SKM-1 treated with dmso at 0.1 percent for 144 hours (cell line): ENCODE data around the gene FAM124A.
A peak's percentile ranks its signal among the peaks of the same experiment; 100 is the strongest.

Experiments
- DNase-seq: peaks from one replicate; lab custom pipeline; 2025; ENCODE audit not compliant: unreplicated experiment; lab: John Stamatoyannopoulos, UW

FAM124A gene

GRCh38 chr13:51222037-51222685 is at the start of gene FAM124A:
FAM124A (plus strand) TSS chr13:51222398; CDS start chr13:51222502, 104 bp downstream.
- DNase-seq: peak; percentile 59

DNA sequence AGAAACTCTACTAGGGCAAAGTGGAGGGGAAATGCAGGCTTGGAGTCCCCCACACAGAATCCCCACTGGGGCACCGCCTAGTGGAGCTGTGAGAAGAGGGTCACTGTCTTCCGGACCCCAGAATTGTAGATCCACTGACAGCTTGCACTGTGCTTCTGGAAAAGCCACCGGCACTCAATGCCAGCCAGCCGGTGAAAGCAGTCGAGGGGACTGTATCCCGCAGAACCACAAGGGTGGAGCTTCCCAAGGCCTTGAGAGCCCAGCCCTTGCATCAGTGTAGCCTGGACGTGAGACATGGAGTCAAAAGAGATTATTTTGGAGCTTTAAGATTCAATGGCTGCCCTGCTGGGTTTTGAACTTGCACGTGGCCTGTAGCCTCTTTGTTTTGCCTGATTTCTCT is 47.2 kb upstream of the FAM124A start:
- no peak for DNase-seq

DNA sequence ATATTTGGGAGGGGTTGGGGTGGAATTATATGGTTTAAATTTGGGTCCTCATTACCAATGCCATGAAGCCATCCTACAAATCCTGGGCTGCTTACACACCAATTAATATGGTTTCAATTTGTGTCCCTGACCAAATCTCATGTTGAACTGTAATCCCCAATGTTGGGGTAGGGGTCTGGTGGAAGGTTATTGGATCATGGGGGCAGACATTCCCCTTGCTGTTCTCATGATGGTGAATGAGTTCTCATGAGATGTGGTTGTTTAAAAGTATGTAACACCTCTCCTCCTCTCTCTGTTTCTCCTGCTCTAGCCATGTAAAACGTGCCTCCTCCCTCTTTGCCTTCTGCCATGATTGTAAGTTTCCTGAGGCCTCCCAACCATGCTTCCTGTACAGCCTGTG is 46.6 kb upstream of the FAM124A start:
- DNase-seq: no peak

GRCh38 chr13:51177188-51177587 is 45.0 kb upstream of the FAM124A start:
- no peak for DNase-seq

- no peak for DNase-seq
Measured at GRCh38 chr13:51178456-51179074, 43.6 kb upstream of the FAM124A start.

DNA sequence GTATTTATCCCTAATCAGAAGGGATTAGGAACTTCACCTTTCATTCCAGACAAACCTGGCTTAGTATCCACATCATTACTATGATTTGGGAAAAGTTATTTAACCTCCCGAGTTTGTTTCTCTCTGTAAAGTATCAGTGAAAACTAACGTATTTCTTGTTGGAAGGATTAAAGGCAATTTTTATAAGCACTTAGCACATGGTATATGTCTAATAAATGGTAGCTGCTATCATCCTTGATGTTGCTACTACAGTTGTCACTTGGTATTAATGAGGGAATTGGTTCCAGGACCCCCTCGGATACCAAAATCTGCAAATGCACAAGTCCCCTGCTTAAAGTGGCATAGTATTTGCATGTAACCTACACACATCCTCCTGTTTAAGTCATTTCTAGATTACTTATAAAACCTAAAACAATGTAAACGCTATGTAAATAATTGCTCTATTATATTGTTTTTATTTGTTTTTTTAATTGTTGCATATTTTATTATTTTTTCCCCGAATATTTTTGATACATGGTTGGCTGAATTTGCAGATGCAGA is 42.7 kb upstream of the FAM124A start:
- DNase-seq: no peak

- no peak for DNase-seq
Measured at GRCh38 chr13:51180853-51181511, 41.2 kb upstream of the FAM124A start.

DNA sequence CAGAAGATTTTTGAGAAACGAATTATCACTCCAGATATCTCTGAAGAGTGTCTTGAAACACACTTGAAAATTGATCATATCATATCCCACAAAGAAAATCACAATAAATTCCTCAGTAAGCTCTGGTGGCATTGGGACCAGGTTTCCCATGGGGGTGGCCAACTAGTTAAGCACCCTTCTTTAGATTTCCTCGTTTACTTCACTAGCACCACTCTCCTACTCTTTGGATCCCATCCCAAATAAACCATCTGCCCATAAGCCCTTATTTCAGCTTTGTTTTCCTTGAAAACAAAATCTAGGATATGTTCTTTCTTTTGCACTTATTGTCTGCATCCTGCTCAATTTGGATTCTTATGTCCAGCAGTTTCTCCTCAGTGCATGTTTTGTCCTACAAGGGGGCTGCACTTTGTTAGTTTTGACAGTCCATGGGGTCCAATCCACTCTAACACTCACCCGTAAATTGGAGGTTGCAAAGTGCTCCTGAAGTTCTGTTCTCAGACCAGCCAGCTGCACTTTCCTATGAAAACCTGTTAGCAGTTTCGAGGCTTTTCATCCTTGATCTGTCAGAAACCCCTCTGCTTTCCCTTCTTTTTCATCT is 40.3 kb upstream of the FAM124A start:
- DNase-seq: no peak

DNA sequence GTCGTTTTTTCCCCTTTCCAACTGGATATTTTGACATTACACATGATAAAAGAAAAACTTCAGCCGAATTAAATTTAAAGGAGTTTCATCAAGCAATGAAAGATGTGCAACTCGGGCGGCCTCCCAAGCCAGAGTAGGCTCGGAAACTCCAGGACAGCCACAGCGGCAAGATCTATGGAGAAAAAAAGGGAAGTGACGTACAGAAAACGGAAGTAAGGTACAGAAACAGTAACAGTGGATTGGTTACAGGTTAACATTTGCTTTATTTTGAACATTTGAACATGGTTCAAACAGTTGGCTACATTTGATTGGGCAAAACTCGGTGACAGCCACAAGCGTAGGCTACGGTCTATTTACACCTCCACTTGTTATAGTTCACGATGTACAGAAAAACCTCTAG is 30.5 kb upstream of the FAM124A start:
- DNase-seq: peak; percentile 18

GRCh38 chr13:51192348-51192747 is 29.9 kb upstream of the FAM124A start:
- DNase-seq: no peak

DNA sequence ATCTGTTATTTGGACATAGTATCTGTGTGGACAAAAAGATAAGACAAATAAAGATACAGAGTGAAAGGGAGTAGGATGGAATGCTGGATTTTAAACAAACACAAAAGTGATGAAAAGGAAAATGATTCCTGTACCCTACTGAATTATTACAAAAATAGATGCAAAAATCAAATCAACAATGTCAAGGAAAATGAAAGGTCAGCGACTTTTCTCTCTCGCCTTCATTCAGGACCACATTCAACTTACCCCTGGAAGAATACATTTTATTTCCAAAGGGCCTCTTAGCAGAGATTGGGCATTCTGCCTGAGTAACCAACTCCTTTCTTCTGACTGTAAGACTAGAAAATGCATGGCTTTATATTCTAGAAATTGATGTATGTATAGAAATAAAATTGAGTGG is 28.8 kb upstream of the FAM124A start:
- no peak for DNase-seq

GRCh38 chr13:51194942-51195341 is 27.3 kb upstream of the FAM124A start:
- no peak for DNase-seq

- no peak for DNase-seq
Measured at GRCh38 chr13:51201886-51202285, 20.3 kb upstream of the FAM124A start.

- no peak for DNase-seq
Measured at GRCh38 chr13:51202477-51203046, 19.6 kb upstream of the FAM124A start.

- DNase-seq: no peak
Measured at GRCh38 chr13:51206584-51206983, 15.6 kb upstream of the FAM124A start.

GRCh38 chr13:51207881-51208280 is 14.3 kb upstream of the FAM124A start:
- DNase-seq: no peak

GRCh38 chr13:51208716-51209115 is 13.5 kb upstream of the FAM124A start:
- DNase-seq: no peak

- DNase-seq: no peak
Measured at GRCh38 chr13:51211910-51212309, 10.3 kb upstream of the FAM124A start.

DNA sequence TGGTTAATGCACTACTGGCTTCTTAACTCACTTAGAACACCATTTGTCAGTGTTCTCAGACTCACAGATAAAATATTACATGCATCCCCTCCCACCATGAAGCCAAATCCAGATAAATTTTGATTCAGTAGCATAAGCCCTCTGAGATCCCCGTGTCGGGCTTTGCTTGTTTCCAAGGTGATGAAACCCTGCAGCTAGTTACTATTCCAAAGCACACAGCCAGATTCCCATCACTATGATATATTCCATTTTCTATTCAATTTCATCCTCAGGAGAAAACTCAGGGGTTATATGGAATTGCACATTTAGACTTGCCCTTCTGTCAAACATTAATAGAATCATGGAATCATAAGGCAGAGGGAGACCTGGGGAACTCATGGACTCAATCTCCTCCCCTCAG is 9.4 kb upstream of the FAM124A start:
- DNase-seq: no peak

DNA sequence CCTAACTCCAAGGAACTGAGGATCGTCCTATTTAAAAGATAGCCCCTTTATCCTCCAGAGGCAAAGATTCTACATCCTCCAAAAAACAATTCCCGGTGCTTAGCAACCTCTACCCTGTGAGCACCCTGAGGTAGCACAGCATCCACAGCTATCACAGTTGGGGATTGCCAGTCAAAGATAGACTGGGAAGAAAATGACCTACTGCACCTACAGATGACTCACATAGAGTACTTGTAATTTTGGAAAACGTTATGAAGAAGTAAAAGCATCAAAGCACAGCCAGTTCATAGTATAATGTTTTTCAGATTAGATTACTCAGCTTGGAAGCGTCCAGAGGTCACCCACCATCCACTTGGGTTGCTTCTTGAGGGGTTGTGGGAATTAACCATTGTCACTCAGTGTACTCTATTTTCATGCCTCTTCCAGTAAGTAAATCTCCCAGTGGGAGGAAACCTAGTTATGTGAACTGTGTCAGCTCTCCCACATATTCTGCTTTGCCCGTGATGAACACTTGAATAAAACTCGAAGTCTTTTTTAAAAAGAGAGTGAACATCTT is 8.9 kb upstream of the FAM124A start:
- no peak for DNase-seq

DNA sequence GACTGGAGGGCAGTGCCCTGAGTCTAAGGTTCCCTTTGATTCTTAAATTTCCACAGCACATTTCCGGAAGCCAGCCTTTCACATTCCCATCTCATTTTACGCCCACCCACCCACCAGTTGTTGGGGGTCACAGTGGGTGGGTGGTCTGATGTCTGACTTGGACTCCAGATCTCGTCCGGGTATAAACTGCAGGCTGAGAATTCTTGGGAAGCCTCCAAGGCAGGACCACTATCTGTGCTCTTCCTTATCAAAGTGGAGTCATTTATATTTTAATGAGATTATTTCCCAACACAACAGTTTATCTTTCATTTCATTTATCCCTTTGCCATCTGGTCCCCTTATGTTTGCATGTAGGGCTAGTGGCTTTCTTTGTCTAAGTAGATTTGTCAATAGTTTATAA is 3.6 kb upstream of the FAM124A start:
- DNase-seq: no peak
